A673 (cell line): ENCODE results near the gene DIP2C. TPM values are rescaled to one million over a fixed set of nuclear protein-coding genes. Genes with fewer than 3 reads are reported as not detected.

Experiments used
- BruUV-seq: library from RNA; stranded (reverse); fragments of 400-500 nt; replicated peaks from 2 replicates; lab custom pipeline; 2021; lab: Mats Ljungman, UMichigan
- CTCF ChIA-PET: fragments of 300-600 bp; sonication (Branson Sonifier 250); formaldehyde crosslinking; loops from one replicate; lab custom pipeline; 2022; ENCODE audit warnings: antibody characterized with exemption; lab: Charles Lee
- POLR2A ChIA-PET: fragments of 300-600 bp; sonication (Branson Sonifier 250); formaldehyde crosslinking; loops from one replicate; lab custom pipeline; 2022; ENCODE audit warnings: antibody characterized with exemption; ENCODE audit not compliant: low non-redundant PET; lab: Charles Lee
- DNase-seq: peaks from one replicate; pipeline ENCODE4 v3.0.0-alpha.2; 2015; ENCODE audit warnings: low spot score
- H3K27ac ChIP-seq: fragments of 200-600 bp; sonication (generic); 2 replicates; pipeline ENCODE4 v1.5.1; 2016; ENCODE audit warnings: mixed run types, low read depth, mild to moderate bottlenecking, mixed read lengths, antibody characterized with exemption, low read length; ENCODE audit not compliant: poor library complexity, severe bottlenecking
- H3K27me3 ChIP-seq: fragments of 200-600 bp; sonication (generic); replicated peaks from 2 replicates; pipeline ENCODE4 v1.6.1; 2017; ENCODE audit warnings: mixed run types, low read depth, mild to moderate bottlenecking, mixed read lengths, antibody characterized with exemption, low read length; ENCODE audit not compliant: insufficient read depth, poor library complexity
- H3K36me3 ChIP-seq: fragments of 200-600 bp; sonication (generic); 2 replicates; pipeline ENCODE4 v1.6.1; 2016; ENCODE audit warnings: mixed run types, mild to moderate bottlenecking, mixed read lengths, antibody characterized with exemption, low read length; ENCODE audit not compliant: insufficient read depth, poor library complexity, severe bottlenecking
- H3K4me1 ChIP-seq: fragments of 200-600 bp; sonication (generic); 2 replicates; pipeline ENCODE4 v1.6.1; 2017; ENCODE audit warnings: mixed run types, mild to moderate bottlenecking, mixed read lengths, antibody characterized with exemption, low read length; ENCODE audit not compliant: insufficient read depth, poor library complexity, severe bottlenecking
- H3K4me3 ChIP-seq: fragments of 200-600 bp; sonication (generic); 2 replicates; pipeline ENCODE4 v1.5.1; 2016; ENCODE audit warnings: low read depth, mixed run types, mild to moderate bottlenecking, mixed read lengths, low read length; ENCODE audit not compliant: poor library complexity, severe bottlenecking
- H3K9me3 ChIP-seq: fragments of 200-600 bp; sonication (generic); 2 replicates; pipeline ENCODE4 v1.6.1; 2016; ENCODE audit warnings: mixed run types, low read depth, mild to moderate bottlenecking, mixed read lengths, antibody characterized with exemption, low read length; ENCODE audit not compliant: poor library complexity, severe bottlenecking
- EZH2 ChIP-seq: fragments of 200-600 bp; sonication (generic); IDR thresholded peaks from 2 replicates; pipeline ENCODE4 v1.6.1; 2017; ENCODE audit warnings: borderline replicate concordance, low read depth, mild to moderate bottlenecking, mixed read lengths, antibody characterized with exemption, low read length; ENCODE audit not compliant: poor library complexity, severe bottlenecking
- intact Hi-C: fragments of 100-400 bp; cut with micrococcal nuclease; formaldehyde crosslinking; loops from one replicate; pipeline ENCODE4 v1.10.0; 2022; ENCODE audit not compliant: unreplicated experiment
- total RNA-seq: library from RNA; stranded (reverse); gene quantifications from 2 replicates; pipeline ENCODE4 v1.2.3, GENCODE V29; 2021
- TF ChIP-seq, protein P1 (sequence below): fragments of 300-800, 200-600 bp; sonication (generic); conservative IDR thresholded peaks from 2 replicates; pipeline ENCODE4 v1.5.1; 2017; ENCODE audit warnings: low read depth, mild to moderate bottlenecking, antibody characterized with exemption, low read length, moderate library complexity, mixed read lengths

Gene DIP2C
- total RNA-seq, 1 experiment from 2014 or later = 13.2 TPM

DNA sequence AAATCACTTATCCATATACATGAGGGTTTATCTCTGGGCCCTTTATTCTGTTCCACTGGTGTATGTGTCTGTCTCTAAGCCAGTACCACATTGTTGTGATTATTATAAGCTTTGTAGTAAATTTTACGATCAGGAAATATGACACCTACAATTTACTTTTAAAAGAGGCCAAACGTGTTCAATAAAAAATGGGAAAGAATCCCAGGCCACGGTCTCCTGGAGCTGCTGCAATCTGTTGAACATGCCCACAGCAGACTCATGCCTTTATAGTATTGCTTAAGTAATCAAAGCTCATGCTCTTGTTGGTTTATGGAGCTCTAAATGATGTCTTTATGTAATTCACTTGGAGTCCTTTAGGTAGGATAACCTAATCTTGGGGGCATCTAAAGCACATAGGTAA is 281.2 kb downstream of the DIP2C start:
- peaks cover 6% of the 10 kb centered on the region for H3K36me3 ChIP-seq
- TF ChIP-seq, protein P1, sequence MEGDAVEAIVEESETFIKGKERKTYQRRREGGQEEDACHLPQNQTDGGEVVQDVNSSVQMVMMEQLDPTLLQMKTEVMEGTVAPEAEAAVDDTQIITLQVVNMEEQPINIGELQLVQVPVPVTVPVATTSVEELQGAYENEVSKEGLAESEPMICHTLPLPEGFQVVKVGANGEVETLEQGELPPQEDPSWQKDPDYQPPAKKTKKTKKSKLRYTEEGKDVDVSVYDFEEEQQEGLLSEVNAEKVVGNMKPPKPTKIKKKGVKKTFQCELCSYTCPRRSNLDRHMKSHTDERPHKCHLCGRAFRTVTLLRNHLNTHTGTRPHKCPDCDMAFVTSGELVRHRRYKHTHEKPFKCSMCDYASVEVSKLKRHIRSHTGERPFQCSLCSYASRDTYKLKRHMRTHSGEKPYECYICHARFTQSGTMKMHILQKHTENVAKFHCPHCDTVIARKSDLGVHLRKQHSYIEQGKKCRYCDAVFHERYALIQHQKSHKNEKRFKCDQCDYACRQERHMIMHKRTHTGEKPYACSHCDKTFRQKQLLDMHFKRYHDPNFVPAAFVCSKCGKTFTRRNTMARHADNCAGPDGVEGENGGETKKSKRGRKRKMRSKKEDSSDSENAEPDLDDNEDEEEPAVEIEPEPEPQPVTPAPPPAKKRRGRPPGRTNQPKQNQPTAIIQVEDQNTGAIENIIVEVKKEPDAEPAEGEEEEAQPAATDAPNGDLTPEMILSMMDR = no peak
- no peak for TF ChIP-seq EZH2
- no peak for DNase-seq
- H3K9me3 ChIP-seq = no peaks in the 10 kb centered on the region
- no peak overlapping the region for H3K4me3 ChIP-seq
- intact Hi-C loops = no loop called here
- H3K4me1 ChIP-seq = no peaks in the 10 kb centered on the region
- POLR2A ChIA-PET = no interaction called here
- H3K27me3 ChIP-seq = no peaks in the 10 kb centered on the region
- no peak overlapping the region for H3K27ac ChIP-seq
- no TSS peak for BruUV-seq
- CTCF ChIA-PET = no interaction called here

DNA sequence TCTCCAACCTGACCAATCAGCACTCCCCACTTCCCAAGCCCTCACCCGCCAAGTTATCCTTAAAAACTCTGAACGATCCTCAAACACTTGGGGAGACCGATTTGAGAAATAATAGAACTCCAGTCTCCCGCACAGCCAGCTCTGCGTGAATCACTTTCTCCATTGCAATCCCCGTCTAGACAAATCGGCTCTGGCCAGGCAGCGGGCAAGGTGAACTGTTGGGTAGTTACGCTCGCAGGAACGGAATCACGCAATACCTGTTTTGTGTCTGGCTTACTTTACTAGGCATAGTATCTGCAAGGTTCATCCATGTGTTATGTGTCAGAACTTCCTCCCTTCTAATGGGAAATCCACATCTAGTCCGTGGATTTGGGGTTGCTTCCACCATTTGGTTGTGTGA is 282.5 kb downstream of the DIP2C start:
- H3K36me3 ChIP-seq = peaks cover 6% of the 10 kb centered on the region
- no peaks in the 10 kb centered on the region for H3K27me3 ChIP-seq
- TF ChIP-seq, protein P1 = no peak
- no peak for TF ChIP-seq EZH2
- no peaks in the 10 kb centered on the region for H3K9me3 ChIP-seq
- no TSS peak for BruUV-seq
- POLR2A ChIA-PET = no interaction called here
- no peak overlapping the region for H3K4me3 ChIP-seq
- CTCF ChIA-PET = no interaction called here
- H3K27ac ChIP-seq = no peak overlapping the region
- no peak for DNase-seq
- intact Hi-C loops = no loop called here
- H3K4me1 ChIP-seq = no peaks in the 10 kb centered on the region

GRCh38 chr10:405648-406047 is 283.8 kb downstream of the DIP2C start:
- no peak for TF ChIP-seq EZH2
- TF ChIP-seq, protein P1 = no peak
- H3K36me3 ChIP-seq = peaks cover 6% of the 10 kb centered on the region
- H3K4me3 ChIP-seq = no peak overlapping the region
- no peaks in the 10 kb centered on the region for H3K9me3 ChIP-seq
- CTCF ChIA-PET = no interaction called here
- no peaks in the 10 kb centered on the region for H3K4me1 ChIP-seq
- H3K27ac ChIP-seq = no peak overlapping the region
- intact Hi-C loops = no loop called here
- H3K27me3 ChIP-seq = no peaks in the 10 kb centered on the region
- no TSS peak for BruUV-seq
- POLR2A ChIA-PET = no interaction called here
- no peak for DNase-seq
